ENCODE results near the gene CISH. TPM values are rescaled to one million over a fixed set of nuclear protein-coding genes. Genes with fewer than 3 reads are reported as not detected.

The CISH gene
- total RNA-seq, 1 donor from 2014 or later: 6.1 TPM

DNA sequence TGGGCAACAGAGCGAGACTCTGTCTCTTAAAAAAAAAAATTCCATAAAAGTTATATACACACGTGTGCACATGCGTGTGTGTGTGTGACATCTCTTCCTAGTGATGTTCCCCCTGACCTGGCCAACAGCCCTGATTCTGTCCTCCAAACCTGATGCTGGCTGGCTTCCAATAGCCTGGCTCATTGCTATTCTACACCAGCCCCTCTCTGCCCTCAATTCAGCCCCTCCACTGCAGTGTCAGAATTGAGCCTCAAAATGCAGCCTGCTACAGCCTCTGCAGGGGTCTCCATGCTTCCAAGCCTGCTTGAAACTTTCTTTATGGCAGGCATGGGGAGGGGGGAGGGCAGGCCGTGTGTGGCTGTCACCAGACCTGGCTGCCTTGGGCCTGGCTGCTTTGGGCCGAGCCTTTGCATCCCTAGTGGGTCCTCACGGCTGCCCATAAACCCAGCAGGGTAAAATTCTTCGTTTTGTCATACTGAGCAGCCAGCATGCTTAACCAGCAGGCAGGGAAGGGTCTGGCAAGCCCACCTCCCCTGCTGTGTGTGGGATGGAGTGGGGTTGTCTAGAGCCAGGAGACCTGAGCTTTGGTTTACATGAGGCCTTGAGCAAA lies 40.5 kb upstream of the CISH start:
- DNase-seq (ENCODE audit: low spot score in 2 of 2): no peak
- peaks cover 0 to 7% of the 10 kb centered on the region in 2 donors for H3K4me1 ChIP-seq
- H3K27me3 ChIP-seq: no peaks in the 10 kb centered on the region
- no peaks in the 10 kb centered on the region for H3K9me3 ChIP-seq
- TF ChIP-seq, protein P1, sequence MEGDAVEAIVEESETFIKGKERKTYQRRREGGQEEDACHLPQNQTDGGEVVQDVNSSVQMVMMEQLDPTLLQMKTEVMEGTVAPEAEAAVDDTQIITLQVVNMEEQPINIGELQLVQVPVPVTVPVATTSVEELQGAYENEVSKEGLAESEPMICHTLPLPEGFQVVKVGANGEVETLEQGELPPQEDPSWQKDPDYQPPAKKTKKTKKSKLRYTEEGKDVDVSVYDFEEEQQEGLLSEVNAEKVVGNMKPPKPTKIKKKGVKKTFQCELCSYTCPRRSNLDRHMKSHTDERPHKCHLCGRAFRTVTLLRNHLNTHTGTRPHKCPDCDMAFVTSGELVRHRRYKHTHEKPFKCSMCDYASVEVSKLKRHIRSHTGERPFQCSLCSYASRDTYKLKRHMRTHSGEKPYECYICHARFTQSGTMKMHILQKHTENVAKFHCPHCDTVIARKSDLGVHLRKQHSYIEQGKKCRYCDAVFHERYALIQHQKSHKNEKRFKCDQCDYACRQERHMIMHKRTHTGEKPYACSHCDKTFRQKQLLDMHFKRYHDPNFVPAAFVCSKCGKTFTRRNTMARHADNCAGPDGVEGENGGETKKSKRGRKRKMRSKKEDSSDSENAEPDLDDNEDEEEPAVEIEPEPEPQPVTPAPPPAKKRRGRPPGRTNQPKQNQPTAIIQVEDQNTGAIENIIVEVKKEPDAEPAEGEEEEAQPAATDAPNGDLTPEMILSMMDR (IDR thresholded peaks at IDR 0.05): no peak
- intact Hi-C loops (cut with DNase I): no loop called here
- peaks cover 0 to 3% of the 10 kb centered on the region in 2 donors for H3K36me3 ChIP-seq
- H3K27ac ChIP-seq: no peak overlapping the region
- no peak overlapping the region for H3K4me3 ChIP-seq

- Histone ChIP-seq H3K9me3 (no peaks in the 10 kb centered on the region), H3K27ac (no peak overlapping the region), H3K4me3 (no peak overlapping the region), H3K27me3 (no peaks in the 10 kb centered on the region), H3K4me1 (peaks cover 0 to 7% of the 10 kb centered on the region in 2 donors), H3K36me3 (peaks cover 0 to 9% of the 10 kb centered on the region in 2 donors)
- TF ChIP-seq, protein P1 (IDR thresholded peaks at IDR 0.05): no peak
- no peak for DNase-seq (ENCODE audit: low spot score in 2 of 2)
- intact Hi-C loops (cut with DNase I): no loop called here
Observed at GRCh38 chr3:50651445-50651844, 39.9 kb upstream of the CISH start.

GRCh38 chr3:50650018-50650417 lies 38.4 kb upstream of the CISH start:
- H3K4me3 ChIP-seq: no peak overlapping the region
- no peak for DNase-seq (ENCODE audit: low spot score in 2 of 2)
- no peaks in the 10 kb centered on the region for H3K27me3 ChIP-seq
- intact Hi-C loops (cut with DNase I): no loop called here
- peaks cover 0 to 20% of the 10 kb centered on the region in 2 donors for H3K36me3 ChIP-seq
- peaks cover 0 to 7% of the 10 kb centered on the region in 2 donors for H3K4me1 ChIP-seq
- TF ChIP-seq, protein P1 (IDR thresholded peaks at IDR 0.05): no peak
- no peaks in the 10 kb centered on the region for H3K9me3 ChIP-seq
- no peak overlapping the region for H3K27ac ChIP-seq

GRCh38 chr3:50649451-50649931 lies 37.9 kb upstream of the CISH start:
- no peak for DNase-seq (ENCODE audit: low spot score in 2 of 2)
- Histone ChIP-seq H3K27ac (no peak overlapping the region), H3K4me1 (peaks cover 0 to 8% of the 10 kb centered on the region in 2 donors), H3K9me3 (no peaks in the 10 kb centered on the region), H3K4me3 (no peak overlapping the region), H3K36me3 (peaks cover 0 to 20% of the 10 kb centered on the region in 2 donors), H3K27me3 (no peaks in the 10 kb centered on the region)
- intact Hi-C loops (cut with DNase I): no loop called here
- TF ChIP-seq, protein P1 (IDR thresholded peaks at IDR 0.05): no peak

DNA sequence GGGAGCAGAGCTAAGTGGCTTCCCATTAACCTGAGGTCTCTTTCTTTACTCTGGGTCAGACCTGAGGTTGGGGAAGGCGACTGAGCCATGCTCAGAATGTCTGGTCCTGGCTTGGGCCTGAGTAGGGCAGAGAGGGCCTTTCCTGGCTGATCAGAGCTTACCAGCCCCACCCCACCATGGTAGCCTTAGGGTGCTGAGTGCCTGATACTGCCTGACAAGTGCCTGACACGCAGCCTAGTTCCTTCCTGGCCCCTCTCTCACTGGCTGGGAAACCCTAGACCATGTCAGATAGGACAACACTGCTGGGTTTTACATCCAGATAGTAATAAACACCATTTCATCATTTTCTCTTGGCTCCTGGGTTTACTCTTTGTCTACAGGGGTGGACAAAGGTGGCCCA lies 37.4 kb upstream of the CISH start:
- TF ChIP-seq, protein P1 (IDR thresholded peaks at IDR 0.05): no peak
- Histone ChIP-seq H3K36me3 (peaks cover 0 to 20% of the 10 kb centered on the region in 2 donors), H3K27ac (no peak overlapping the region)

More for the DNA sequence above, 37.4 kb upstream of the CISH start:
- no peak for DNase-seq (ENCODE audit: low spot score in 2 of 2)
- Histone ChIP-seq H3K27me3 (no peaks in the 10 kb centered on the region), H3K9me3 (no peaks in the 10 kb centered on the region), H3K4me3 (no peak overlapping the region), H3K4me1 (peaks cover 0 to 14% of the 10 kb centered on the region in 2 donors)
- intact Hi-C loops (cut with DNase I): no loop called here
